ENCODE data around the gene APLP2.
A peak's percentile ranks its signal among the peaks of the same experiment; 100 is the strongest.

The APLP2 gene

DNA sequence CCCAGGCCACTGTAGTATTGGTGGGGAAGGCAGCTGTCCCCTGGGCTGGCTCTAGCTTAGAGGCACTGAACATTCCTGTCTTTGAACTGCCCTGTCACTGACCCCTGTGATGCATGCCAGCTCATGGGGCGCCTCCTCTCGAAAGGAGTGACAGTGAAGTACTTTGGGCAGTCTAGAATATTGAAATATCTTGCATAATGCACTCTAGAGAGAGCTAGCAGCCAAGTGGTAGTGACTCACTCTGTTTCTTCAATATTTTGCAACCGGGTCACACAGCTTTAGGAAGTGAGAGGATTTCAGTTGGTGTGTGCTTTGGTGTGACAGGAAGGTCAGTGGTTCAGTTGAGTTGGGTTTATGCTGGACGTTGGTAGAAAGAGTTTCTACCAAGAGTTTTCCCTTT, 54.4 kb downstream of the APLP2 start:
- TF ChIP-seq, protein P1, sequence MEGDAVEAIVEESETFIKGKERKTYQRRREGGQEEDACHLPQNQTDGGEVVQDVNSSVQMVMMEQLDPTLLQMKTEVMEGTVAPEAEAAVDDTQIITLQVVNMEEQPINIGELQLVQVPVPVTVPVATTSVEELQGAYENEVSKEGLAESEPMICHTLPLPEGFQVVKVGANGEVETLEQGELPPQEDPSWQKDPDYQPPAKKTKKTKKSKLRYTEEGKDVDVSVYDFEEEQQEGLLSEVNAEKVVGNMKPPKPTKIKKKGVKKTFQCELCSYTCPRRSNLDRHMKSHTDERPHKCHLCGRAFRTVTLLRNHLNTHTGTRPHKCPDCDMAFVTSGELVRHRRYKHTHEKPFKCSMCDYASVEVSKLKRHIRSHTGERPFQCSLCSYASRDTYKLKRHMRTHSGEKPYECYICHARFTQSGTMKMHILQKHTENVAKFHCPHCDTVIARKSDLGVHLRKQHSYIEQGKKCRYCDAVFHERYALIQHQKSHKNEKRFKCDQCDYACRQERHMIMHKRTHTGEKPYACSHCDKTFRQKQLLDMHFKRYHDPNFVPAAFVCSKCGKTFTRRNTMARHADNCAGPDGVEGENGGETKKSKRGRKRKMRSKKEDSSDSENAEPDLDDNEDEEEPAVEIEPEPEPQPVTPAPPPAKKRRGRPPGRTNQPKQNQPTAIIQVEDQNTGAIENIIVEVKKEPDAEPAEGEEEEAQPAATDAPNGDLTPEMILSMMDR (IDR thresholded peaks at IDR 0.05; ENCODE audit: extremely low read depth, missing control alignments), result no peak
- no peak for DNase-seq (ENCODE audit: low spot score)

DNA sequence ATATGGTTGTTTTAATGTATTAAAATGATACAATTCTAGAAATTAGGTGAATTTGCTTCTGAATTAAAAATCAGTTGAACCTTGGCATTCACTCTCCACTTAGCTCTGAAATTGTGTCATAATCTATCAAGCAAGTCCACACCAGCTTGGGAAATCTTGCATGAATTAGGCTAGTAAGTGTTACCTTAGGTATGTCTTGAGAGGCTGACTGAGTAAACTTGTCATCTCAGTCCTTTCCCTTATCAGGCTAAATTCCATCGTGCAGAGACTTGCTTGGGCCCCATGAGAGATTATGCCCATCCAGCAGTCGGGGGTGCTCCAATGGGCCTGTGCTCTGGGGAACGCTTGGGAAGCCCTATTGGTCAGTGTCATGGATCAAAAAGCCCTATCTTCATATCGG, 55.9 kb downstream of the APLP2 start:
- TF ChIP-seq, protein P1 (IDR thresholded peaks at IDR 0.05; ENCODE audit: extremely low read depth, missing control alignments), result no peak
- no peak for DNase-seq (ENCODE audit: low spot score)

DNA sequence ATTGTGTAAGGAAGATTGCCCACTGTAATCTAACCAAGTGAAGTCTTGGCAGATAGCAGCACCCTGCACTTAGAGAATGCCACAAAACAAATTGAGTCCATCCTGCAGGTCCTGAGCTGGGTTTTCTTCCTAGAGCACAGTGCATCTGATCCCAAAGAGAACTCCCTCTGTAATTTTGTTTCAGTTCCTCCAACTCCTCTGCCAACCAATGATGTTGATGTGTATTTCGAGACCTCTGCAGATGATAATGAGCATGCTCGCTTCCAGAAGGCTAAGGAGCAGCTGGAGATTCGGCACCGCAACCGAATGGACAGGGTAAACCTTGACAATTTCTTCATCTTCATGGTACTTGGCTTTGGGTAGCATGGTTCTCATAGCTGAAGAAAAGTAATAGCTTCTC, 56.8 kb downstream of the APLP2 start:
- TF ChIP-seq, protein P1 (IDR thresholded peaks at IDR 0.05; ENCODE audit: extremely low read depth, missing control alignments), result no peak
- DNase-seq (ENCODE audit: low spot score), result no peak

DNA sequence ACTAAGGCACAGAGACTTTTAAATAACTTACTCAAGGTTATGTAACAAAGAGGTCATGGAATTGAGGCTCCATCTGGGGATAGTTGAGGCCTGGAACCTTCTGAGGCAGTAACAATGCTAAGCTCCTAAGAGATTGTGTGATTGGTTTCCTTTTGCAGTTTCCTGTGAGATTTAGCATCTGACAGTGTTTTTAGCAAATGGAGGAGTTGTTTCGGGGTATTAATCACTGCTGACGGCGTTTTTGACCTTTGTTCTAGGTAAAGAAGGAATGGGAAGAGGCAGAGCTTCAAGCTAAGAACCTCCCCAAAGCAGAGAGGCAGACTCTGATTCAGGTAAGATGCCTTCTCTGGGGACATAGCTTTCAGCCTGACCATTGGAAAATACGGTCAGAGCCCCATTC, 57.8 kb downstream of the APLP2 start:
- TF ChIP-seq, protein P1 (IDR thresholded peaks at IDR 0.05; ENCODE audit: extremely low read depth, missing control alignments), result no peak
- DNase-seq (ENCODE audit: low spot score), result no peak

DNA sequence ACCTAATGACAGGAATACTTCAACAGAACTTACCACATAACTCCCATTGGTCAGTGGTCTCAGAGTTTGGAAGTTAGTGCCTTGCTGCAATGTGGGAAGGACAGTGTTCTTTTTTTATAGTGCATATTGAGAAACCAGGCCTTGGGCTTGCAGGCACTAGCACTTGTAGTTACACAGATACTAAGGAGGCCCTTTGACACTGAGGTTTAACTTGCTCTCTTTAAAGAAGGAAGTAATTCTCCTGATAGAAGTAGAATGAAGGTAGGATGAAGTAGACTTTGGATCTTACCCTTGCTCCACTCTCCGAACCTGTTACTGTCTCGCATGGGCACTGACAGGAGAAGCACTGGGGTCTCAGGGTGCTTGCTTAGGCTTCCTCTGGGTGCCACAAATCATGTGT, 58.9 kb downstream of the APLP2 start:
- TF ChIP-seq, protein P1 (IDR thresholded peaks at IDR 0.05; ENCODE audit: extremely low read depth, missing control alignments), result no peak
- no peak for DNase-seq (ENCODE audit: low spot score)

DNA sequence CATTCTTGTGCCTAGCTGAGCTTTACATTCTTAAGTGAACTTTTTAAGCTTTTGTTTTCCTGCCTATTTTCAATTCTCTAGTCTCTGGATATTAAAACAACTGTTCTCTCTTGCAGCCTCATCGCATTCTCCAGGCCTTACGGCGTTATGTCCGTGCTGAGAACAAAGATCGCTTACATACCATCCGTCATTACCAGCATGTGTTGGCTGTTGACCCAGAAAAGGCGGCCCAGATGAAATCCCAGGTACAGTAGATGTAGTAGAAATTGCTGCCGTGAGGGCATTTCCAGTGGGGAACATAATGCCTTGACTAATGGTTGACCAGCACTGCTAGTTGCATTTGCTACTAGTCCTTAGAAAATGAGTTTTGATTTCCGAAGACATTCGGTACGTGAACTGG, 60.2 kb downstream of the APLP2 start:
- DNase-seq (ENCODE audit: low spot score), result no peak
- TF ChIP-seq, protein P1 (IDR thresholded peaks at IDR 0.05; ENCODE audit: extremely low read depth, missing control alignments), result no peak

DNA sequence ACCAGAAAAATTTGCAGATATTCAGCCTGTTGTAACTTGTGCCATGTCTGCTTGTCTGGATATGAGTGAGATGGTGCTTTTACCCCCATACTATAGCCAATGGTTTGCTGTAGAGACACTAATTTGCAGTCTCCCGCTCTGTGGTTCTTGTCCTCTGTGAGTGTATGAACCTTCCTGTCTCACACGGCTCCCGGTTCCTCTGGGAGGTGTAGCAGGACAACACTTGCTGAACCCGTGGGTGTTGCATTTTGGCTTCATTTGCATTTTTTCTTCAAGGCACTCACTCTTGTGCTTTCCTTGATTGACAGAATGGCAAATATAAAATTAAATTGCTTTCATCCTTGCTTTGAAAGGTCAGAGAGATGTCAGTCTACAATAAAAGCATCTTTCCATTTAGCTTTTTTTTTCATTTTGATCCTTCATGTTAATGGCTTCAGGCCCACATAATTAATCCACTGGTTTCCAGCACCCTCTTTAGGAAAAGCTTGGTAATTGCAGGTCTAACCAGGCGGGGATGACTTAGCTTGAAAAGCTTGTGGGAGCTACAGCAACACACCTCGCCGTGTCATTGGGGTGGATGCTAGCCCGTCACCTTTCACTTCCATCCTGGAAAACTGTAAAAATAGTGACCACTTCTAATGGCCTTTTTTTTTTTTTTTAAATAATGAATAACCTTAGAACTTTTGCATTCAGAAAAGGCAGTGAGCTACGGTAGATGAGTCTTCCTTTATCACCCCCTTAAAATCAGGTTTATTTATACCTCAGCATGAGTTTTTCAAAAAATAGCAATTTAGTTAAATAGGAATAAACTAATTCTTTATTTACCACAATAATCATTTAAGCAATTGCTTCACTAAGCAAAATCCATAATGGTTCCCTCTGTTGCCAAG, 62.5 kb downstream of the APLP2 start:
- DNase-seq (ENCODE audit: low spot score), result peak; percentile 74
- TF ChIP-seq, protein P1 (IDR thresholded peaks at IDR 0.05; ENCODE audit: extremely low read depth, missing control alignments), result peak; percentile 56
